ENCODE results near the gene EFCAB6.

DNA sequence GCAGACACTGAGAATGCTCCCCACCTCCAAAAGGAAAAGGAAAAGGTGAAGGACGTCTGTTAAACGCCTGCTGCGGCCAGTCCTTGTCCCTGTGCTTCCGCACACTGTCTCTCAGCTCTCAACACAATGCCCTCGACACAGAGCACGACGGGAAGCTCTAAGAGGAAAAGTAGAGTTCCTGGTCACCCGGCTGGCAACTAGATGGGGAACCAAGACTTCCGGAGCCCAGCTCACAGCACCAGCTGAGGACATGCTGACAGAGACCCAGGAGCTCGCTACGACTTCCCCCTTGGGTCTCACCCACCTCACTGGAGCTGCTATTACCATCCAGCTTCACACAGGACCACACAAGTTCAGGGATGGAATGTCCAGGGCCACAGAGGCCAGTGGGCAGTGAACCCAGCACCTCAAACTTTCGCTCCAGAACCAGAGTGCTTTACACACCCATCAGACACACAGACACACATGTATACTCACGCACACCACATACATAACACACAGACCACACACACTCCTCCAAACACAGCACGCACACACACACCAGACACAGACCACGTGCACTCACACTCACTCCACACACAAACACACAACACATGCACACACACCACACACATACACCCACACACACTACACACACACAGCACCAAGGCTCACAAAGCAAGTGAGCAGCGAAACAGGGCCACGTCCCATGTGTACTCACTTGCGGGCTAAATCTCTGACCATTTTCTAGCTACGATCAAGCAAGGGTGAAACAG, 40.6 kb upstream of the EFCAB6 start:
- TF ChIP-seq, protein P1, sequence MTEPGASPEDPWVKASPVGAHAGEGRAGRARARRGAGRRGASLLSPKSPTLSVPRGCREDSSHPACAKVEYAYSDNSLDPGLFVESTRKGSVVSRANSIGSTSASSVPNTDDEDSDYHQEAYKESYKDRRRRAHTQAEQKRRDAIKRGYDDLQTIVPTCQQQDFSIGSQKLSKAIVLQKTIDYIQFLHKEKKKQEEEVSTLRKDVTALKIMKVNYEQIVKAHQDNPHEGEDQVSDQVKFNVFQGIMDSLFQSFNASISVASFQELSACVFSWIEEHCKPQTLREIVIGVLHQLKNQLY (CRISPR knock-in tag; IDR thresholded peaks at IDR 0.05) = no peak
- TF ChIP-seq HCFC1 (IDR thresholded peaks at IDR 0.05; ENCODE audit: low read depth, low read length) (no peak), PREB (CRISPR knock-in tag; IDR thresholded peaks at IDR 0.05) (no peak), TCF7 (IDR thresholded peaks at IDR 0.05; ENCODE audit: low read depth) (no peak), ZFP36L1 (CRISPR knock-in tag; IDR thresholded peaks at IDR 0.05) (no peak), POLR2AphosphoS5 (IDR thresholded peaks at IDR 0.05; ENCODE audit: low read depth, low read length) (no peak), ZNF768 (CRISPR knock-in tag; IDR thresholded peaks at IDR 0.05) (no peak), GABPA (IDR thresholded peaks at IDR 0.05; ENCODE audit: low read depth, low read length) (no peak), GABPA (CRISPR knock-in tag; IDR thresholded peaks at IDR 0.05; ENCODE audit: low read depth) (no peak), HDAC1 (CRISPR knock-in tag; IDR thresholded peaks at IDR 0.05) (no peak), REST (IDR thresholded peaks at IDR 0.05; ENCODE audit: borderline replicate concordance in 1 of 2, low read depth in 1 of 2, low read length in 2 of 2) (no peak)
- TF ChIP-seq, protein P2, sequence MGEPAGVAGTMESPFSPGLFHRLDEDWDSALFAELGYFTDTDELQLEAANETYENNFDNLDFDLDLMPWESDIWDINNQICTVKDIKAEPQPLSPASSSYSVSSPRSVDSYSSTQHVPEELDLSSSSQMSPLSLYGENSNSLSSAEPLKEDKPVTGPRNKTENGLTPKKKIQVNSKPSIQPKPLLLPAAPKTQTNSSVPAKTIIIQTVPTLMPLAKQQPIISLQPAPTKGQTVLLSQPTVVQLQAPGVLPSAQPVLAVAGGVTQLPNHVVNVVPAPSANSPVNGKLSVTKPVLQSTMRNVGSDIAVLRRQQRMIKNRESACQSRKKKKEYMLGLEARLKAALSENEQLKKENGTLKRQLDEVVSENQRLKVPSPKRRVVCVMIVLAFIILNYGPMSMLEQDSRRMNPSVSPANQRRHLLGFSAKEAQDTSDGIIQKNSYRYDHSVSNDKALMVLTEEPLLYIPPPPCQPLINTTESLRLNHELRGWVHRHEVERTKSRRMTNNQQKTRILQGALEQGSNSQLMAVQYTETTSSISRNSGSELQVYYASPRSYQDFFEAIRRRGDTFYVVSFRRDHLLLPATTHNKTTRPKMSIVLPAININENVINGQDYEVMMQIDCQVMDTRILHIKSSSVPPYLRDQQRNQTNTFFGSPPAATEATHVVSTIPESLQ (CRISPR knock-in tag; conservative IDR thresholded peaks at IDR 0.05) = no peak

Data from HepG2 (cell line).